ENCODE results near the gene SENP5.

- TF ChIP-seq, protein P1, sequence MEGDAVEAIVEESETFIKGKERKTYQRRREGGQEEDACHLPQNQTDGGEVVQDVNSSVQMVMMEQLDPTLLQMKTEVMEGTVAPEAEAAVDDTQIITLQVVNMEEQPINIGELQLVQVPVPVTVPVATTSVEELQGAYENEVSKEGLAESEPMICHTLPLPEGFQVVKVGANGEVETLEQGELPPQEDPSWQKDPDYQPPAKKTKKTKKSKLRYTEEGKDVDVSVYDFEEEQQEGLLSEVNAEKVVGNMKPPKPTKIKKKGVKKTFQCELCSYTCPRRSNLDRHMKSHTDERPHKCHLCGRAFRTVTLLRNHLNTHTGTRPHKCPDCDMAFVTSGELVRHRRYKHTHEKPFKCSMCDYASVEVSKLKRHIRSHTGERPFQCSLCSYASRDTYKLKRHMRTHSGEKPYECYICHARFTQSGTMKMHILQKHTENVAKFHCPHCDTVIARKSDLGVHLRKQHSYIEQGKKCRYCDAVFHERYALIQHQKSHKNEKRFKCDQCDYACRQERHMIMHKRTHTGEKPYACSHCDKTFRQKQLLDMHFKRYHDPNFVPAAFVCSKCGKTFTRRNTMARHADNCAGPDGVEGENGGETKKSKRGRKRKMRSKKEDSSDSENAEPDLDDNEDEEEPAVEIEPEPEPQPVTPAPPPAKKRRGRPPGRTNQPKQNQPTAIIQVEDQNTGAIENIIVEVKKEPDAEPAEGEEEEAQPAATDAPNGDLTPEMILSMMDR (IDR thresholded peaks at IDR 0.05): no peak
- no peak for TF ChIP-seq EZH2phosphoT487 (IDR thresholded peaks at IDR 0.05)
These were observed 115.5 kb downstream of the SENP5 start for GRCh38 chr3:196983186-196983585.
